AG09309 (cell line): ENCODE results near the gene ETV6.
"Not testable (repeated sequence)": the region's sequence is repeated elsewhere in the genome, so short reads cannot be mapped to it uniquely, and the experiment has no call there.

ENCODE experiments used
- DNase-seq: peaks from one replicate; pipeline ENCODE4 v3.0.0-alpha.2; 2010; ENCODE audit warnings: low read depth
- H3K4me3 ChIP-seq: 2 replicates; pipeline ENCODE4 v1.5.1; 2011; ENCODE audit warnings: mild to moderate bottlenecking, low read depth, low read length, moderate library complexity; ENCODE audit not compliant: control insufficient read depth
- TF ChIP-seq, protein P1 (sequence below): IDR thresholded peaks from 2 replicates; pipeline ENCODE4 v1.5.1; 2011; ENCODE audit warnings: mild to moderate bottlenecking, low read depth, low read length, inconsistent platforms; ENCODE audit not compliant: insufficient read depth, control insufficient read depth; ENCODE audit errors: missing control alignments

ETV6 gene

DNA sequence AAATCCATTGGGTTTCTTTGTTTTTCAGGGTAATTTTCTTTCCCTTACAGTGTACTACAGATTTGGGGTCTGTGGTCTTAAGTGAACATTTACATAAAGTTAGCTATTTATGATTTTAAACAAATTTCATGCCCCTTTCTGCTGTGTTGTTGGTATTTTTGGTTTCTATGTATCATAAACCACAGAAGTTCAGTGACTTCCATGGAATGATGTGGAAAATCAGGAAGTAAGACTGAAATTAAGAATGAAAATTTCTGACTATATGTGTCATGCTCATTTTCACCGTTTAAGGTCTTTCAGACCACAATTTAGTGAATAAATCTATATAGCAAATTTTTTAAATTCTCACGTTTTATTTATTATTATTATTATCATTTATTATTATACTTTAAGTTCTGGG is 31.7 kb downstream of the ETV6 start:
- no peak for DNase-seq
- TF ChIP-seq, protein P1, sequence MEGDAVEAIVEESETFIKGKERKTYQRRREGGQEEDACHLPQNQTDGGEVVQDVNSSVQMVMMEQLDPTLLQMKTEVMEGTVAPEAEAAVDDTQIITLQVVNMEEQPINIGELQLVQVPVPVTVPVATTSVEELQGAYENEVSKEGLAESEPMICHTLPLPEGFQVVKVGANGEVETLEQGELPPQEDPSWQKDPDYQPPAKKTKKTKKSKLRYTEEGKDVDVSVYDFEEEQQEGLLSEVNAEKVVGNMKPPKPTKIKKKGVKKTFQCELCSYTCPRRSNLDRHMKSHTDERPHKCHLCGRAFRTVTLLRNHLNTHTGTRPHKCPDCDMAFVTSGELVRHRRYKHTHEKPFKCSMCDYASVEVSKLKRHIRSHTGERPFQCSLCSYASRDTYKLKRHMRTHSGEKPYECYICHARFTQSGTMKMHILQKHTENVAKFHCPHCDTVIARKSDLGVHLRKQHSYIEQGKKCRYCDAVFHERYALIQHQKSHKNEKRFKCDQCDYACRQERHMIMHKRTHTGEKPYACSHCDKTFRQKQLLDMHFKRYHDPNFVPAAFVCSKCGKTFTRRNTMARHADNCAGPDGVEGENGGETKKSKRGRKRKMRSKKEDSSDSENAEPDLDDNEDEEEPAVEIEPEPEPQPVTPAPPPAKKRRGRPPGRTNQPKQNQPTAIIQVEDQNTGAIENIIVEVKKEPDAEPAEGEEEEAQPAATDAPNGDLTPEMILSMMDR, result no peak
- H3K4me3 ChIP-seq, result no peak overlapping the region

DNA sequence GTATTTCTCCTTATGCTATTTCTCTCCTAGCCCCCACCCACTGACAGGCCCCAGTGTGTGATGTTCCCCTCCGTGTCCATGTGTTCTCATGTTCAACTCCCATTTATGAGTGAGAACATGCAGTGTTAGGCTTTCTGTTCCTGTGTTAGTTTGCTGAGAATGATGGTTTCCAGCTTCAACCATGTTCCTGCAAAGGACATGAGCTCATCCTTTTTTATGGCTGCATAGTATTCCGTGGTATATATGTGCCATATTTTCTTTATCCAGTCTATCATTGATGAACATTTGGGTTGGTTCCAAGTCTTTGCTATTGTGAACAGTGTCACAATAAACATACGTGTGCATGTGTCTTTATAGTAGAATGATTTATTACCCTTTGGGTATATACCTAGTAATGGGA is 32.2 kb downstream of the ETV6 start:
- not testable (repeated sequence) for H3K4me3 ChIP-seq, DNase-seq

GRCh38 chr12:11684393-11684792 is 34.9 kb downstream of the ETV6 start:
- TF ChIP-seq, protein P1, result no peak
- H3K4me3 ChIP-seq, result no peak overlapping the region
- DNase-seq, result no peak

DNA sequence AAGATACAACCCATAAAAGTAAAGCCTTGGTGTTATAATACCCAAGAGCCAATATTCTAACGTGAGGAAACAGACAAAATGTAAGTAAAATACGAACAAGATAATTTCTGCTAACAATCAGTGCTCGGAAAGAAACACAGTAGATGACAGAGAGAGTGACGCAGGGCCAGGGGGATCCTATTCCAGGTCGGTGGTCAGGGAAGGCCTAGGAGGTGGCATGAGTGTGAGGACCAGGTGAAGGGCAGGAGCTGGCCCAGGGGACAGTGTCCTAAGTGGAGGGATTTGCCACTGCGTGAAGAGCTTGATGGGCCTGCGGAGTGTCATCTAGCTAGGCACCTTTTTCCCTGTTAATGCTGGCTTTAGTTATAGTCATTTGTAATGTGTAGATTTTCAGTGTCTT is 35.3 kb downstream of the ETV6 start:
- TF ChIP-seq, protein P1, result no peak
- DNase-seq, result no peak
- H3K4me3 ChIP-seq, result no peak overlapping the region

DNA sequence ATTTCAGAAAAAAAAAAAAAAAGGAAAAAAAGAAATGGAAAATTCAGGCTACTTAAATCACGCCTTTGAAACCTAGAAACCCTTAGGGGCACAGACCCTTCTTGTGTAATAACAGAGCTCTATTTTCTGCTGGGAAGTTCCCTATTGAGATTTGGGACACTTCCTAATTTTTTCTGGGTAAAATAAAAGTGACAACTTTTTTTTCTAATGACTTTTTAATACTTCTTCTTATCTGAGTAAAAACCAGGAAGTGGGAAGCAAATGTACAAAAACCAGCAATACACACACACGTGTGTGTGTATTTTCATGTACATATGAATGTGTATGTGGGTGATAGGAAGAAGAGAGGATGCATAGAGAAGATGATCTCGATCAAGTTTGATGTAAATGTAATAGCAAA is 35.8 kb downstream of the ETV6 start:
- H3K4me3 ChIP-seq, result no peak overlapping the region
- no peak for DNase-seq
- TF ChIP-seq, protein P1, result no peak

GRCh38 chr12:11685716-11686115 is 36.2 kb downstream of the ETV6 start:
- H3K4me3 ChIP-seq, result no peak overlapping the region
- no peak for DNase-seq
- TF ChIP-seq, protein P1, result no peak

- no peak overlapping the region for H3K4me3 ChIP-seq
- no peak for DNase-seq
- TF ChIP-seq, protein P1, result no peak
These were observed 36.6 kb downstream of the ETV6 start for GRCh38 chr12:11686120-11686519.

- DNase-seq, result no peak
- TF ChIP-seq, protein P1, result no peak
- no peak overlapping the region for H3K4me3 ChIP-seq
These were observed 38.1 kb downstream of the ETV6 start for GRCh38 chr12:11687528-11687927.
